Right renal pelvis (tissue), 4 donors: Measurements from ENCODE around the gene CHML. TPM values are rescaled to one million over a fixed set of nuclear protein-coding genes. Genes with fewer than 3 reads are reported as not detected.
A peak's percentile ranks its signal among the peaks of the same experiment; 100 is the strongest.

Experiments
- DNase-seq, 4 donors: peaks; one replicate each; pipeline ENCODE4 v3.0.0-alpha.2; 2013; ENCODE audit warnings: low read depth in 4 of 4, low spot score in 3 of 4, missing footprints in 1 of 4
- polyA plus RNA-seq, 4 donors: library from polyadenylated mRNA; unstranded; fragments of 120-200 nt; gene quantifications; one replicate each; pipeline ENCODE4 v1.2.1, GENCODE V29; 2013; ENCODE audit not compliant: insufficient read length in 4 of 4

The CHML gene
- polyA plus RNA-seq, 4 donors, result 21.8 to 28.8 (median 26.5) TPM

GRCh38 chr1:241646201-241646600 lies 6.0 kb upstream of the CHML start:
- no peak for DNase-seq

DNA sequence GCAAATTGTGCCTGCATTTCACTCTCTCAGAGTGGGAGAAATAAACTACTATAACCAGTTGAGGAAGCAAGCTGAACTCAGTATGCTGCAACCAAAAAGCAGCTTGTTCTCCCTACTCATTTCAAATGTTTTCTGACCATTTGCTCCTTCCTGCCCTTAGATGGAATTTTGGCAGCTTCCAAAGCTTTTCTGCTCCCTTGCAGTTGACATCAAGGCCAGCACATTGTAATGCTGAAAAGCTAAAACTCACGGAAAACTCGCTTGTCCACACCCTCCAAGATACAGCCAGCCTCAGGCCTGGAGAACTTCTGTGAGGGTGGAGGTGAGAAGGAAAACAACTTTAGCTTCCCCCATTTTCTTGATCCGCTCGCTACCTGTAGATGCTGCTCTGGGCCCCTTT lies 5.0 kb upstream of the CHML start:
- DNase-seq, result no peak

GRCh38 chr1:241644259-241644658 lies 4.1 kb upstream of the CHML start:
- no peak for DNase-seq

DNA sequence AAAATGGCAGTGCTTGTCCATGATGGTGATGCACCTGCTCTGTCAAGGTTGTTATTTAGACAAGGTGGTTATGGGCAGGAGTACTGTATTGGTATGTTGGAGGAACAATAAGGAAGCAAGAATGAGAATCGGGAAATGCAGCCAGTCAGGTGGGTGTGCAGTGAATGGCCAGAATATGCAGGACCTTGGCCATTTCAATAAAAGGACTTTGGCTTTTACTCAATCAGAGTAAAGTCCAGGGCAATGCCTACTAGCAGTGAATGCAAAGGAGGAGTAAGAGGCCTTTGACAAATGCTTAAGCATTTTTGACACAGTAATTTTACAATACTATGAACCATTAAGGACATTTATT lies 2.4 kb upstream of the CHML start:
- no peak for DNase-seq

DNA sequence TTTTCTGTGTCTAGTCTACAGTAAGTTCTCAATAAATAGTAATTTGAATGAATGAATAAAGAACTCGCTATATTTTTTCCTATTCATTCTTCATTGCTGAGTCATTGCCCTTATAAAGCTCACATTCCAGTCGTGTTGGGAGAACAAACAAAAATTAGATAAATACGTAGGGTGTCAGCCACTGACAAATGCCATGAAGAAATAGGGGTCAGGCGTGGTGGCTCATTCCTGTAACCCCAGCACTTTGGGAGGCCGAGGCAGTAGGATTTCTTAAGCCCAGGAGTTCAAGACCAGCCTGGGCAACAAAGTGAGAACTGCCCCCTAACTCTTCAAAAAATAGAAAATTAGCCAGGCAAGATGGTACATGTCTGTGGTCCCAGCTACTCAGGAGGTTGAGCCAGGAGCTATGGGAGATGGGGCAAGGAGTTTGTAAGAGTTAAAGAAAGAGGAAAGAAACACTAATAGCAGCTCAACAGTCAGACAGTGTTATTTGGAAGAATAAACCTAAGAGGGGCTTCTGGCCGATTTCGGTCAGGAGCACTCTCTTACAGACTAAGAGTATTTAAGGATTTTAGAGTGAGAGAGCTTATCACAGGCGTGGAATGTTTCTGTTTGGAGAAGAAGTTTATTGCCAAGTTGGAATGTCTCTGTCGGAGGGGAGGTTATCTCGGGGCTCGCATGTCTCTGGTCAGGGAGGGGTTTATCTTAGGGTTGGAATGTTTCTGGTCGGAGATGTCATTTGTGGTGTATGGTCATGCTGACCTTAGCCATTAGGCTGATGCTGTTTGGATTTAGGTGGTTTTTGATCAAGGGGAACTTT lies 1.8 kb upstream of the CHML start:
- DNase-seq, result no peak

DNA sequence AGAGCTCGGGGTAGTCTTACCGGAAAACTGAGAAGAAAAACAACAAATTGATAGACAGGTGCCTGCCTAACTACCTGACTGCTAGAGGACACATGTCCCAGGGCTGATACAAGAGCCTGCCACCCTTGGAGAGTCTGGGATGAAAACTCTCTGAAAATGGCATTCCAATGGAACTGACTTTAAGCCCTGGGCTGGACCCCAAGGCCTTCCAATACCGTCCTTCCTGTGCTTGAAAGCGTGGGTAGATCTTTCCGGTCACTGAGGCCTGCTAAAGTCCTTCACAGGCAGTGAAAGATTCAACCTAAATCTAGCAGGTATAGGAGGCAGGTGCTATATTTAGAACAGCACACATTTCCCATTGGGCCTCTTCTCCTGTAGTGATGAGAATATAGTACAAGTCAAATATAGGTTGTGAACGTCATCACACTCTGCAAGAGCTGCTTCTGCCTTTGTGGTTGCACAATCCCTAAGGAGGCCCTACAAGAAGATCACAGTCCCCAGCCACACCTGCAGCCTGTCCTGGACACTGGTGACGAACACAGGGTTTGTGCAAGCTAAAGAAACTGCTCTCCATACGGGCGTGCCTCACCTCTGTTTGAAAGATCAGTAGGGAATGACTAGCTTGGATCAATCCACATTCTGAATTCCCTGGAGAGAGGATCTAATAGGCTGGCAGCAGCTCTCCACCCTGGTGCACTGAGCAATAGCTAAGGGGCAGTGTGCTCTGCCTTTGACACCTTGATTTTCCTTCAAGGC lies 876 bp upstream of the CHML start:
- no peak for DNase-seq

GRCh38 chr1:241639623-241640148 lies 483 bp downstream of the CHML start:
- peak in 1 of 4 donors; percentile 16 for DNase-seq

GRCh38 chr1:241638909-241639622 lies 1.1 kb downstream of the CHML start:
- DNase-seq, result no peak

DNA sequence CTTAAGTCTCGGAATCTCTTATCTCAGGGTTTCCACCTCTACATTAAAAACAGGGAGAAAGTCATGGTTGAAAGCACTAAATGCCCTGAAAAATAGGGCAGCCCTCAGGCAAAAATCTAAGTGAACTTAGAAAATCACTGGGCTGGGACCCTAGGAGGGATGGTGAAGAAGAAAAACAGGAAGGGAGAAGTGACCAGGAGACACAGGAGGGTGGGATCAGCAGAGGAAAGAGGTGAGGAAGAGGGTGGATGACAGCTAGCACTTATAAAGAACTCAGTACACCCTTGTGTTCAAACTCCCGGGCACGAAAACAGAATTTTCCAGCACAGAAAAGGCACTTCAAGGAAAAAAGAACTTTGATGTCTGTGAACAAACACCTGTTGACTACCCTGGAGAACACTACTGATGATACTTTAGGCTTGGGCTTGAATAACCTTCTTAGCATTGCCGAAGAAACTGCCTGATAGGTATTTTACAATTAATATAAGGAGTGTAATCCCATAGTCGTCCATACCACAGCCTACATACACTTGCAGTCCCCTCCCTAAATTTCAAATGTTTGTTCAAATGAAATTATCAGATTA lies 2.0 kb downstream of the CHML start:
- no peak for DNase-seq

- no peak for DNase-seq
Measured at GRCh38 chr1:241637604-241638003, 2.6 kb downstream of the CHML start.

DNA sequence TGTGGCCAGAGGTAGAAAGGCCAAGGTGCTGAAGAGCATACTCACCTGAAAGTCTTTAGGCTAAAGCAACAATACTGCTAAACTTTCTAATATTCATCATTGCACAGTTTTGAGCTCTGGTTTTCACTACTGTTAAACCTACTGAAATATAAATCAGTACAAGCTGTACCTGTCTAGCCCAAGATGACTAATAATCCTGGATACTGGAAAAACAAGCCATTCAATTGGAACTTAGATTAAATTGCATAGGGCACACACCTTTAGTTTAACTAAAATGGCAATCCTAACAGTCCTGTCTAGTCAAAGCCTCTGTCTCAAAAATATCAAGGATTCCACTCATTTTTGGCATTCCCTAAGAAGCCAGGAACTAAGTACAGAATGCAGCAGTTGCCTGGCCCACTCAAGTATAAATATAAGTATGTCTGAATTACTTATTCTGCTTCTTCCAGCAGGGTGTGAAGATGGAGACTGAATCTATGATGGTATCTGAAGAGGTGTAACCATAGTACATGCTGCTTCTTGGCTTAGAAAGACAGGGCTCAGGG lies 3.1 kb downstream of the CHML start:
- DNase-seq, result no peak

- DNase-seq, result no peak
Measured at GRCh38 chr1:241636291-241636690, 3.9 kb downstream of the CHML start.

- no peak for DNase-seq
Measured at GRCh38 chr1:241635556-241636152, 4.5 kb downstream of the CHML start.

DNA sequence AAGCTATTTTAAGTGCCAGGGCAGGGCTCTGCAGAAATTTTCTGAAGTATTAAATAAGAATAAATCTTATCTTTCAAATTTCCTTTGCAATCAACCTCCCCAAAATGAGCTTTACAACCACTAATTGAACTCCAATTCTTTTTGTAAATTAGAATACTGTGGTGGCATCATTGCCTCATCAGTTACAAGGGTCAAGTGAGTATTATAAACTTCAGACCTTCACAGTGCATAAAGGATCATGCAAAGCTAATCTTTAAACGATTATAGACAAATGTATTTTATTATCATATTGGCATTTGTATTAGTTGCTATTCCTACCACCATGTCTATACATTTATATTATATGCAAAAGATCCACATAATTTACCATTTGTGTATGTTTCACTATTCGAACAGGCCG lies 7.2 kb downstream of the CHML start:
- DNase-seq, result no peak

DNA sequence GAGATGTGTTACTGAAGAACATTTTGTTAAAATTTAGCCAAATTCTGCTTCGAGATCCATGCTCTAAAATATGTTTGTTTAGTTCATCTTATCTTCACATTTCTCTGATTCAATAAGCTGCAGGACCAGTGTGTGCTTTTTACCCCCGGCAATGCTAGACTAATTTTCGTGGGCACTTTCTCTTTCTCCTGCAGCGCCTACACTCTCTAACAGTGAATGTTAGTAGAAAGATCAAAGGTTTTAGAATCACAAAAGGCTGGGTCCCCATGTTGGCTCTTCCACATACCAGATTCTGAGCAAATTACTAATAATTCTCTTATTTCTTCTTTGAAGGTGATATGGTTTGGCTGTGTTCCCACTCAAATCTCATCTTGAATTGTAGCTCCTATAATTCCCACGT lies 8.5 kb downstream of the CHML start:
- DNase-seq, result no peak

DNA sequence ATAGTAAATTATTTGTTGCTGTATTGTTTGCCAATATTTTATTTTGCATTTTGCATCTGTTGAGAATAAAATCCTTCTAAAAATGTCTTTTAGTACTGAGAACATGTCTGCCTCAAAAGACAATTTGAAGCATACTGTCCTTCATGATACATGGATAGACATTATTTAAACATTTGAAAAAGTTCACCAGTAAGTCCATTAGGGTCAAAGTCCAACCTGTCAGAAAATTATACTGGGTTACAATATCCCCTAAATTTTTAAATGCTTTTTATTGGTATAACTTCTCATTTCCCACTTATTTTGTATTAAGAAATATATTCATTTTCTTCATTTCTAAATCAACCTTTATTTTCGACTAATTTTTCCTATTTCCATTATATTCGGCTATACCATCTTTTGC lies 9.3 kb downstream of the CHML start:
- no peak for DNase-seq

GRCh38 chr1:241630476-241630875 lies 9.7 kb downstream of the CHML start:
- DNase-seq, result no peak

DNA sequence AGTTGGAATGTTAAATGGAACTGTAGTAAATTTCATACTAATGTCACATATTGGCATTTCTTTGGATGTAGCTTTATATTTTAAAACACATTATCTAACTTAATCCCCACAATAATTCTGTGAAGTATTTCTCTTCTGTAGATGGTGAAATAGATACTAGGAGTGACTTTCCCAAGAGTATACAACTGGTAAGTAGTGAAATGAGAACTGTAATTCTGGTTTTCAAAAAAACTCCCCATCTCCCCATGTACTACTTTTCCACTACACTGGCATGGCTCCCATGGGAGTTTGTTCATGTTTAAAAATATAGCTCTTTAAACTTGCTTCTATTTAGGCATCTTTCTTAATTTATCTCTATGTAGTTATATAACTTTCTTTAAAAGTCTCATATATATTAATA lies 10.2 kb downstream of the CHML start:
- DNase-seq, result no peak

GRCh38 chr1:241627453-241628259 lies 12.5 kb downstream of the CHML start:
- DNase-seq, result peak in 1 of 4 donors; percentile 12
